GM18517 (cell line): Measurements from ENCODE around the gene MCAT.

Source experiments
- ATAC-seq: cut with Tn5 transposase; IDR thresholded peaks from one replicate; pipeline ENCODE4 v1.9.1; 2021; ENCODE audit warnings: mild to moderate bottlenecking, moderate library complexity; ENCODE audit not compliant: unreplicated experiment

The MCAT gene

GRCh38 chr22:43173566-43173965 lies 30.4 kb upstream of the MCAT start:
- no peak for ATAC-seq

DNA sequence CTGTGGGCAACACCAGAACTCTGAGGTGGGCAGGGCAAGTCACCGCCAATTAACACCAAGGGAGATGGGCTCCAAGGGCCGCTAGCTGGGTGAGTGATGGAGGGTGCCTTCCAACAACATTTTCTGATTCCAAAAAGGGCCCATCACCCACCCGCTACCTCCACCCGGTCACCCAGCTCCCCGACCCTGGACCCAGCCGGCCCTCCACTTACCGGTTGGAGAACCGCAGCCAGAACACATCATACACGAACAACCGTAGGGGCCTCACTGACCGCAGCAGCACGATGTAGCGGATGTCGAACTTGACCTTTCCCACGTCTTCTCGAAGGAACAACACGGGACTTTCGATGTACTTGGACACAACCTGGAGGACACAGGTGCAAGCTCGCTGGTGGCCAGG lies 29.0 kb upstream of the MCAT start:
- no peak for ATAC-seq

GRCh38 chr22:43171607-43172006 lies 28.4 kb upstream of the MCAT start:
- no peak for ATAC-seq

DNA sequence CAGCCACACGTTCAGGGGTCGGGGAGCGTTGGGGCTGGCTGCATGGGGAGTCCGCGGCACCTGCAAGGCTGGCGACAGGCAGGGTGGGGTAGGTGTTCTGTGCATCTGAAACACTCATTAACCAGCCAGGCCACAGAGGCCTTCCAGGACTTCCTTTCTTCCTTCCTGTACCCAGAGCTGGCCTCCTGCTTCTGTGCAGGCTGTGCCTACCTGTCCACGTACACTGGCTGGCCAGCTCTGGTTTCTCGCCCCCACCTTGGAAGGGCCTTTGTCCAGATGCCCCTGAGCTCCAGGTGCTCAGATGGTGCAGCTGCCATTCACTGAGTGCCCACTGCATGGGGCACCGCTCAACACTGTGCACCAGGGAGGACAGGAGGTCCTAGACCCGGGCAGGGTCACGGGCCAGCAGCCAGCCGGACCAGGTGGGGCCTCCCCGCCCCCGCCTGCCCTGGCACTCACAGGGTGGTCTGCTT lies 27.9 kb upstream of the MCAT start:
- no peak for ATAC-seq

GRCh38 chr22:43170131-43170480 lies 26.9 kb upstream of the MCAT start:
- ATAC-seq, result no peak

- no peak for ATAC-seq
Measured at GRCh38 chr22:43169310-43170130, 26.3 kb upstream of the MCAT start.

DNA sequence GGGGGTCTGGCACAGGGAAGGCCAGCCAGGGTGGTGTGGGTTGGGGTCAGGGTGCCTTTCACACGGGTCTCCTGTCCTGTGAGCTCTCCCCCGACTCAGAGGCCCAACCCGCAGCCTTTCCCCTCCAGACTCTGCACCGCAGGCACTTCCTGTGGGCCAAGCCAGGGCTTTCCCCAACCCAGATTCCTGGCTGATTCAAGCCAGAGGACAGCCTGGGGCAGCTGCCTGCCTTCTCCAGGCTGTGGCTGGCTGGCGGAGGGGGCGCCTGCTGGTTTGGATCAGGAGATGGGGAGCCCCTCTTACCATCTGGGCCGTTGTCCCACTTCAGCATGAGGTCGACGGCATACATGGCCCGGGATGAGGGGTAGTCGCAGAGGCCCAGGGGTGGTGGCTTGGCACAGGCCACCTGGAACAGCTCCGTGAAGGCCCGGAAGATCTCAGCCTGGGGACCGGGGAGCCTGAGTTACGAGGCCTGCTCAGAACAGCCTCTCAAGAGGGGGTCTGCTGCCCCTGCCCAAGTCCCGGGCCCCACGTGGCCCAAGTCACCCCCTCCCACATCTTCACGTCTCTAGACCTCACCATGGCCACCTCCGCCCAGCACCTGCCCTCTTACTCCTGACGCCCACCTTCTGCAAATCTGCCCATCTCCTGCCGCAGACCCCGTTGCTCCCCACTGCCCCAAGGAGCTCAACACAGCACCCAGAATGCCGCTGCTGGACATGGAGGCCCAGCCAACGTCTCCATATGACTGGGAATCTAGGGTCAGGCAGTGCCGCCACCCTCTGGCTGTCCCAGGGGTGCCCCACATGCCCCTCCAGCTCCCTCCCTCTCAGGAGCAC lies 25.5 kb upstream of the MCAT start:
- no peak for ATAC-seq

GRCh38 chr22:43167001-43167589 lies 23.9 kb upstream of the MCAT start:
- no peak for ATAC-seq

DNA sequence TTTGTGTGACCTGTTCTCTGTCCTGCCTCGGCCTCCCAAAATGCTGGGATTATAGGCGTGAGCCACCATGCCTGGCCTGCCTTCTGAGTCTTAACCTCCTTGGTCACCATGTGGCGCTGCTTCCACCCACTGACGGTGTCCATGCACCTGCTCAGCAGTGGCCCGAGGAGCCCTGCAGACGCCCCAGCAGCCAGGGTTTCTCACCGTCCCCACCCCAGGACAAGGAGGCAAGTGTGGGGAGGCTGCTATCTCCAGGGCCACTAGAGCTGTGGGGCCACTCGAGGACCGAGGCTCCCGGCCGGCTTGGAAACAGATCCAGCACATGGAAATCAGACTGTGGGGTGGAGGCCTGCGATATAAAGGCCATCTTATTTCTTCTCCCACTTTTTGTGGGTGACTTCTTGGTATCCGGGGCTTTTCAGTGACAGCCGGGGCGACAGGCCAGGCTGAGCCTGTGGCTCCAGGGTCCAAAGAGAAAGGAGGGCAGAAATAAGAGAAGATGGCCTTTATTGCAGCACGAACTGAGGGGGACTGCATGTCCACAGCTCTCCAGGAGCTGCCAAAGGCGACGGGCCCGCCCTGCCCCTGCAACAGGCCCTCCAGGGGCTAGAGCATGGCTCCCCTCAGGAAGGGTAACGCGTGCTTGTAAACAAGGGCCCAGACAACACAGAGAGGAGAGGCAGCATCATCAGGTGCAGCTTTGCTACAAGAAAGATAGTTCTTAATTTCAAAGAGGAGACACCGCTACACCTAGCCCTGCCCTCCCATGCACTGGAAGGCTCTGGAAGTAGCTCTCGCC lies 23.1 kb upstream of the MCAT start:
- no peak for ATAC-seq

GRCh38 chr22:43164636-43165035 lies 21.4 kb upstream of the MCAT start:
- ATAC-seq, result no peak

GRCh38 chr22:43163241-43163795 lies 20.1 kb upstream of the MCAT start:
- ATAC-seq, result no peak

DNA sequence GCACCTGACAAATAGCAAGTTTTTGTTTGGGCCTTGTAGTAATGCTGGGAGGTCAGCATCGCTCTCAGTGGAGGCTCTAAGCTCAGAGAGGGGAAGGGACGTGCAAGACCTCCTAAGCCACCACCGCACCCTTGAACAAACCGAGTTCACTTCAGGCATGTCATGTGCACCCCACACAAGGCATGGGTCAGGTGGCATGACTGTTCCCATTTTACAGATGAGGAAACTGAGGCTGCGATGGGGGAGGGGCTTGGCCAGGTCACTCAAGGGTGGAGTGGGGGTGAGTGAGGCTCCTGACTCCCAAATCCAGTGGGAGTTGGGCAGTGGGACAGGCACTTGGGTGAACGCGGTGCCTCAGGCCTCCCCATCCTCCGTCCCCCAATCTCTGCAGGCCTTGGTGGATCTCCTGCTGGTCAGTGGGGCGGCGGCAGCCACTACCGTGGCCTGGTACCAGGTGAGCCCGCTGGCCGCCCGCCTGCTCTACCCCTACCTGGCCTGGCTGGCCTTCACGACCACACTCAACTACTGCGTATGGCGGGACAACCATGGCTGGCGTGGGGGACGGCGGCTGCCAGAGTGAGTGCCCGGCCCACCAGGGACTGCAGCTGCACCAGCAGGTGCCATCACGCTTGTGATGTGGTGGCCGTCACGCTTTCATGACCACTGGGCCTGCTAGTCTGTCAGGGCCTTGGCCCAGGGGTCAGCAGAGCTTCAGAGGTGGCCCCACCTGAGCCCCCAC lies 19.4 kb upstream of the MCAT start:
- no peak for ATAC-seq

GRCh38 chr22:43160497-43161126 lies 17.4 kb upstream of the MCAT start:
- ATAC-seq, result no peak

DNA sequence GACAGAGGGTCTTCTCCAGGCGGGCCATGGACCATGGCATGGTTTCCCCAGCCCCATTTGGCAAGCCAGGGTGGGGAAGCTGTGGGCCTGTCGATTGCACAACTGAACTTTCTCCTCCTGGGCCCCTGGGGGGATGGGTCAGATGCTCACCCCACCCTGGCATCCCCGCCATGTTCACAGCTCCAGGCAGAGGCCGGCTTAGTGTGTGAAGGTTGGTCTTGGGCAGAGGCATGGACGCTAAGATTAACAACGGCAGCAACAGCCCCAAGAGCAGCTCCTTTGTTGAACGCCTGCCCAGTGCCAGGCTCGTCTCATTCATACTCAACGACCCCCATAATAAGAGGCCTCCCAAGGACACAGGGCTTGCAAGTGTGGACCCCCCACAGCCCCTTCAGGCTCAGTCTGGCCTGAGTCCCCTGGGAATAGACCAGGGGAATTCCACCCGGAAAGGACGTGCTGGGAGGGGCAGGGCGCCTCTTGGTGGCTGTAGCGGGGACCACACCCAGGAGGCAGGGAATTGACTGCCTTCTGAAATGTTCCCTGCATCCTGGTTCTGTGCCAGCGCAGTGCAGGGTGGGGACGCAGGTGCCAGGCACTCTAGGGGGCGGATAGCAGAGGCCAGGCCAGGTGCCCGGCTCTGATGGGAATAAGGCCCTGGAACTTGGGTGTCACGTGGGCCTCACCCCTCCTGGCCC lies 16.4 kb upstream of the MCAT start:
- ATAC-seq, result no peak

DNA sequence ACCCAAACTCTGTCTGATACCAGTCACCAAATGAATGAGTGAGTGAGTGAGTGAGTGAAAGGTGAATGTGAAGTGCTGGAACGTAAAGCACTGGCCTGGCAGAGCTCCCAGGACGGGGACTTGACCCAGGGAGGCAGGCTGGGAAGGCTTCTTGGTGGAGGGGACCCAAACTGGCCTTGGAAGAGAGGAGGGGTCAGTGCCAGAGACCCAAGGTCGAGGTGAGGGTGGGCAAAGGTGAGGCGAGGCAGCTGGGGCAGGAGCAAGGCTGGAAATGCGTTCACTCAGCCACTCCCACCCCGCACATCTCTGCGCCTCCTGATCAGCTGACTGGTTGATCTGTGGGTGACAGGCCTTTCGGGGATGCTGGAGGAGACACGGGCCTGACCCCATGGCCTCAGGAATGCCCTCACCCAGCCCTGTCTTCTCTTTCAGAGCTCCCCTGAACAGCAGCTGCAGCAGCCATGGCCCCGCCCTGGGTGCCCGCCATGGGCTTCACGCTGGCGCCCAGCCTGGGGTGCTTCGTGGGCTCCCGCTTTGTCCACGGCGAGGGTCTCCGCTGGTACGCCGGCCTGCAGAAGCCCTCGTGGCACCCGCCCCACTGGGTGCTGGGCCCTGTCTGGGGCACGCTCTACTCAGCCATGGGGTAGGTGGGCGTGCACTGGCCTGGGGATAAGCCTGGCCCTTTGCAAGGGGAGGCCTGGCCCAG lies 15.7 kb upstream of the MCAT start:
- no peak for ATAC-seq

DNA sequence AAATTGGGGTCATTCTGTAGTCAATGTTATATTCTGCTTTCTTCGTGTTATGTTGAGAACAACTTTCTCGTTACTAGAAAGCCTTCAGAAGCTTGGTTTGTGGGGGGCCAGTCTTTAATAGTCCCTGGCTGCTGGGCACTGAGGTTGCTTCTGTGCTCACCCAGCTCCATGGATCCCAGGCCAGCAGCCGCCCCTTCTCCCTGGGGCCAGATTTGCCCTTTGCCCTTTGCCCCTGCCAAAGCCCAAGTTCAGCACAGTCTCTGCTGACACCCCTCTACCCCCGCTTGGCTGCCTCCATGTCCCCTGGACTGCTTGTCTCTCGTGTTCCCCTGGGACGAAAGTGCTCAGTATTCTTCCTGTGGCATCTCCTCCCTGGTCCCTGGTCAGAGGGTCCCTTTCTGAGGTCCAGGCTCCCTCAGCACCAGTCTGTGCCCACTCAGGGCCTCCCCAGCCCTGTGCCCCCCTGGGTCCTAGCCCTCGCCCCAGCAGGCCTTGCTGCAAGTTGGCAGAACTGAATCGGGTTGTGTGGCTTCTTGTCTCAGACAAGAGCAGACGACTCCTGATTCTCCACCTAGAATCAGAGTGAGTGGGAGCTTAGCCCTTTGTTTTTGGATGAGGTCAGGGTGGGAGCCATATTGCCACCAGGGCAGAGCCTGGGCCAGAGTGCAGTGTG lies 14.8 kb upstream of the MCAT start:
- no peak for ATAC-seq

- ATAC-seq, result no peak
Measured at GRCh38 chr22:43156413-43156812, 13.2 kb upstream of the MCAT start.

DNA sequence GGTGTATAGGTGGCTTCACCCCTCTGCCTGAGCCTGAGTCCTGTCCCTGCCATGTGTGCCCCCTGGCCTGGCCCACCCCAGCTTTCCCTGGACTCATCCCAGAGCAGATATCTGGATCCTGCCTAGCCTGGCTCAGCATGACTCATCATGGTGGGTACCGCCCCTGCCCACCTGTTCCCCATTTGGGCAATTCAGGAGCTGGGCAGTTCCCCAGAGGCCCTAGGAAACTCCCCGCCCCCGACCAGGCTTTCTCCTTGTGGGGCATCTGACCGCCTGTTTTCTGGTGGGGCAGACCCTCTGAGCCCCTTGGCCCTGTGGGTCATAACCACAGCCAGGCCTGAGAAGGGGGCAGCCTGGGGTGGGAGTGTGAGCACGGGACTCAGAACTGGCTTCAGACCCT lies 12.6 kb upstream of the MCAT start:
- ATAC-seq, result no peak
